ENCODE measurements around the gene CTBS.
A peak's percentile ranks its signal among the peaks of the same experiment; 100 is the strongest.
"Not testable (repeated sequence)": the region's sequence is repeated elsewhere in the genome, so short reads cannot be mapped to it uniquely, and the experiment has no call there.

CTBS gene

GRCh38 chr1:84584126-84584525 lies 9.9 kb upstream of the CTBS start:
- no peak for DNase-seq

DNA sequence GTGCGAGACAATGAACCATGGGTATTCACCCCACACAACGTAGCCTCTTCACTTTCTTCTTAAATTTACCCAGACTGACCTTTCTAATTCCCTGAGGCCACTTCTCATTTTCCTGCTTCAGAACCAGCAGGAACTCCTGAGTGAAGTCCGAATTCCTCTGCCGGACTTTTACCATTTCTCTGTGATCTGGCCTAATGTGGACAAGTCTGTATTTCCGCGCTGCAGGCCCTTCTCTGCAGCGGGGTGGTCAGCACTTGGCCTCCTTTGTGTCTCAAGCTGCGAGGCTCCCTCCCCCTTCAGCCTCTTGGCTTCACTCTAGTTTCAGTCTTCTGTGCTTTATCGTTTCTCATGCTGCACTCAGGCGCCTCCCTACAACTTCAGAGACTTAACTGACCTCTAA lies 9.4 kb upstream of the CTBS start:
- DNase-seq: no peak

DNA sequence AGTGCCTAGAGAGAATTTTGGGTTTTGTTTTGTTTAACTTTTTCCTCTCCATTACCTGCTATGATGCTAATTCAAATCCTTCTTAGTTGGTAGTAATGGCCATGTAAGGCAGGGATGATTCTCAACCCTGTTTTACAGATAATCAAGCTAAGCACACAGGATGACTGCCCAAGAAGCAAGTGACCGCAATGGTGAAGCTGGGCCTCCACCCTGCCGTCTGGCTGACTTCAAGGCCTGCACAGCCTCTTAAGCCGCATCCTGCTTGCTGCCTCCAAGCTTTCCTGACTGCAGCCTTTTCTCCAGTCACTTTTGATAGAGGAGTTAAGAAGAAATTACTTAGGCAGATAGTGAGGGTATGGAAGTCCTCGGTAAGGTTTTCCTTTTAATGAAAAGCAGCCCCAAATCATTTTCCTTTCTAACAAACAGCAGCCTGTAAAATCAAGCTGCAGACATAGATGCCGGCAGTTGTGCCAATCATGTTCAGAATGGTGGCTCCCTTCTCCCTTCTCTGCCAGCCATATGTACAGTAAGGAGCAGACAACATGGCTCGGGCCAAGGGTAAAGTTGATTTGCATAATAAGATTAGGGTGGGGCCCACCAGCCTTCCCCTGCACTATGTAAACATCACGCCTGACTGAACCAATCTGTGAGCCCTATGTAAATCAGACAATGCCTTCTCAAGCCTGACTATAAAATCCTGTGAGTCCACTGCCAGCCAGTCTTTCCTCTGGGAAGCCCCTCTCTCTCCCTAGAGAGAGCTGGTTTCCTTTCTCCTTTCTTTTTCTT lies 8.8 kb upstream of the CTBS start:
- no peak for DNase-seq

GRCh38 chr1:84581648-84582047 lies 7.4 kb upstream of the CTBS start:
- DNase-seq: no peak

GRCh38 chr1:84574936-84575335 lies 696 bp upstream of the CTBS start:
- DNase-seq: no peak

DNA sequence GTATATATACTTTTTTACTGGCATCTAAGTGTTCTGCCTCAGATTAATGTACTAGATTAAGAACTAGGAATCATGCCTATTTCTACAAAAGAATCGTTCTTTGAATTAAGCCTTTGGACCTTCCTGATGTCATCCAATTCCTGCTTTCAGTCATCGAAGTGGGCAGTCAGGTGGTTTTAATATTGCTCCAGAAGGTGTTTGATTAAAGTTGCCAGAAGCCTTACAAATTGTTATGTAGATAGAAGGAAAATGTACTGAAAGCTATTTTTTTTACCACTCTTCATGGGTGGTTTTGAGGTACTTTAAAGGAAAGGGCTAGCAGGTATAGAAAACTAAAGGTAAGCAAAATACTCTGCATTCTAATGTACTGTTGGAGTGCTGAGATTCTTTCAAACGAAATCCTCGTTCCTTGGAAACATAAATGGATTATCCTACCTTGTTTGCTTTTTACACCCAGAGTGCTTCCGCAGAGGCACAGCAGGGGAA lies 716 bp downstream of the CTBS start:
- DNase-seq: peak in 1 of 2 donors; percentile 34

- DNase-seq: no peak
Observed at GRCh38 chr1:84571150-84571535, 3.1 kb downstream of the CTBS start.

DNA sequence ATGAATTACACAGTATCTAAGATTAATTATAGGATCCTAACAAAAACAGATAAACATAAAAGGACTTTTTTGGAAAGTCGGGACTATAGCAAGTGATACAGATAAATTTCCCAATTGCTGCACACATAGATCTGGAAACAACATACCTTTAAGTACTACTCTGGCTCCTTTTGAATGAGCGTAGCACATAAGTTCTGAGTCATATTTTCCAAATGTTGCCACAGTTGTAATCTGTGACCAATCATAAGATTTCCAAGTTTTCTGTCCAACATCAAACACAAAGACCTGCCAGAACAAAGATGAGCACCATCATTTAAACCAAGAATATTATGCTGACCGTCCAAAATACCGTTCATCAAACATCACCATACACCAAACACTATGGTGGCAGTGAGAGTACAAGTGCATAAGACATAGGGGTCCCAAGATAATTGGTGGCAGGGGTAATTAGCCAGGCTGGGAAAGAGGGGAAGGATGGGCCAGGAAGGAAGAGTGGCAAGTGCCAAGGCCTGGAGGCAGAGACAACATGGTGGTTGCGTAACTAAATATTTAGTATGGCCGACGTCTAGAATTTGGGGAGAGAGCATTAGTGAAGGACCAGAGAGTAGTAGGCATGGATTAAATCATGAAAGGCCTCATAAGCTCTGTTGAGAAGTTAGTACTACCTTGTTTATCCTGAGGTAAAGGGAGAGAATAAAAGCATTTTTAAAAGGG lies 3.6 kb downstream of the CTBS start:
- DNase-seq: no peak

- no peak for DNase-seq
Observed at GRCh38 chr1:84569216-84569615, 5.0 kb downstream of the CTBS start.

GRCh38 chr1:84550826-84551225 lies 23.4 kb downstream of the CTBS start:
- no peak for DNase-seq

DNA sequence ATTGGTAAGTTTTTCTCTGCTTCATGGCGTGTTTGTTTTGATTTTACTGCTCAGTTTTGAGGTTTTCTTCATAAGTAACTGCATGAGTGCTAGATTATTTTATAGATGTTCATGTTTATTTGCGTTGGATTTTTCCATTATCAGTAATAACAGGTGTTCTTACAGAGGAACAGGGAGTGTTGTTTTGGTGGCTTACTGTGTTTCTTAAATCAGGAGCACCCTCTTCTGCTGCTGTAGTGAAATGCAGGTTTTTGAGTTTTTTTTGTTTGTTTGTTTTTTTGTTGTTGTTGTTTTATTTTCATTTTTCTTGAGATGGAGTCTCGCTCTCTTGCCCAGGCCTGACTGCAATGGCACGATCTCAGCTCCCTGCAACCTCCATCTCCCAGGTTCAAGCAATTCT lies 32.6 kb downstream of the CTBS start:
- no peak for DNase-seq

- no peak for DNase-seq
Observed at GRCh38 chr1:84540759-84541158, 33.5 kb downstream of the CTBS start.

DNA sequence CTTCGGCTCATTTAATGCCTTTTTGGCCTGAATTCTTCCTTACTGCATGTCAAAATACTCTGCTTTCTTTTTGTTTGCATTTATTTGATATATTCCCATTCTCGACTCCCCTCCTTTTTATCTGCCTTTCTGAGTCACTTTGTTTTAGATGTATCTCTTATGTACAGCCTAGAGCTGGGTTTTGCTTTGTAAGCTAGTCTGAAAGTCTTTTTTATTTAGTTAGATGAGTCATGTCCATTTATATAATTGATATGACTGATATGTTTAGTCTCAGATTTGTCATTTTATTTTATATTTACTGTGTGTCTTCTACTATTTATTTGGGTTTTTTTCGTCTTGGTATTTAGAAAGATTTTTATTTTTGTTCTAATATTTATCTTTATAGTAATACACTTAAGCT lies 34.3 kb downstream of the CTBS start:
- DNase-seq: no peak

GRCh38 chr1:84538599-84538998 lies 35.6 kb downstream of the CTBS start:
- no peak for DNase-seq

DNA sequence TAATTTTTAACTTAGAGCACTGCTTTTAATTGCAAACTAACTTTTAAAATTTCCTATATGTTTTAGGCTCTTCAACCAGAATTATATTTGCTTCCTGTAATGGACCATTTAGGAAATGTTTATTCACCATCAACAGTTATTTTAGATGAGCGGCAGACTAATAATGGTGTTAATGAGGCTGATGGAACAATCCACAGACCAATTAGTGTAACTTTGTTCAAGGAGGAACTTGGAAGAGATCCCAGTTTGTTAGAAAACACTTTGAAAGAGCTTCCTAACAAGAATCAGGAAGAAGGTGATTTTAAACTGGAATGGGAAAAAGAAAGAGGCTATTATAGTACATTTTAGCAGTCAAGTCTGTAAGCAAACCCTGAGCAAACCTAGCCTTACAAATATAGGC lies 48.5 kb downstream of the CTBS start:
- DNase-seq: no peak

DNA sequence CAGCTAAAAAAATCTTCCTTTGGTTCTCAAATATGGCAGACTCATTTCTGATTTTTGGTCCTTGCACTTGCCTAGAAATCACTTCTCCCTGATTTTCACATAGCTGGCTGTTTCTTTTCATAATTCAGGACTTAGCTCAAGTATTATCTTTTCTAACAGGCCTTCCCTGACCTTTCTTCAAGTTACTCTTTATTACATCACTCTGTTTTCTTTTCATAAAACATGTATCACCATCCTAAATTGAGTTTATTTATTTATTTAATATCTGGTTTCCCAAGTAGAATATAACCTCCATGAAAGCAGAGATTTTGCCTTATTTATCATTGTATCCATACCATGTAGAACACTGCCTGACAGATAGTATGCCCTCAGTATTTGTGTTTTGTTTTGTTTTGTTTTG lies 49.6 kb downstream of the CTBS start:
- DNase-seq: no peak

DNA sequence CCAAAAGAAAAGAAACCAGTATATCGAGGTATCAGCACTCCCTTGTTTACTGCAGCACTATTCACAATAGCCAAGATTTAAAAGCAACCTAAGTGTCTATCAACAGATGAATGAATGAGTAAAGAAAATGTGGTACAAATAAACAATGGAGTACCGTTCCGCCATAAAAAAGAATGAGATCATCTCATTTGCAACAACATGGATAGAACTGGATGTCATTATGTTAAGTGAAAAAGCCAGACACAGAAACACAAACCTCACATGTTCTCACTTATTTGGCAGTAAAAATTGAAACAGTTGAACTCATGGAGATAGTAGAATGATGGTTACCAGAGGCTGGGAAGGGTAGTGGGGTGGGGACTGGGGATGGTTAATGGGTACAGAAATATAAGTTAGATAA lies 63.6 kb downstream of the CTBS start:
- no peak for DNase-seq

DNA sequence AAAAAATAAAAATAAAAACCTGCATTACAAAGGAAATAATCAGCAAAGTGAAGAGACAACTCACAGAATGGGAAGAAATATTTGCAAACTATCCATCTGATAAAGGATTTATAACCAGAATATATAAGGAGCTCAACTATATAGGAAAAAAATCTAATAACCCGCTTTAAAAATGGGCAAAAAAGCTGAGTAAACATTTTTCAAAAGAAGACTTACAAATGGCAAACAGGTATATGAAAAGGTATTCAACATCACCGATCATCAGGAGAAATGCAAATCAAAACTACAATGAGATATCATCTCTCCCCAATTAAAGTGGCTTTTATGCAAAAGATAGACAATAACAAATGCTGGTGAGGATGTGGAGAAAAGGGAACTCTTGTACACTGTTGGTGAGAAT lies 64.1 kb downstream of the CTBS start:
- DNase-seq: no peak

- DNase-seq: no peak
Observed at GRCh38 chr1:84509029-84509428, 65.2 kb downstream of the CTBS start.

GRCh38 chr1:84508510-84508909 lies 65.7 kb downstream of the CTBS start:
- DNase-seq: no peak

GRCh38 chr1:84507887-84508286 lies 66.4 kb downstream of the CTBS start:
- not testable (repeated sequence) for DNase-seq

GRCh38 chr1:84506729-84507453 lies 67.3 kb downstream of the CTBS start:
- no peak for DNase-seq

GRCh38 chr1:84506002-84506728 lies 68.1 kb downstream of the CTBS start, which contains the start of the genes GNG5 and SPATA1:
TSS of gene GNG5 (minus strand) at chr1:84506581. CDS start at chr1:84506091, 490 bp downstream.
TSS of gene SPATA1 (plus strand) at chr1:84506386. CDS start at chr1:84516360, 9,974 bp downstream.
- DNase-seq: peak; percentile 99

All from inflammatory macrophage (primary cell).